Measurements from ENCODE around the gene MYBPC3. TPM values are rescaled to one million over a fixed set of nuclear protein-coding genes. Genes with fewer than 3 reads are reported as not detected.

The MYBPC3 gene
- total RNA-seq, 1 experiment from 2014 or later, result 0.07 TPM

GRCh38 chr11:47327949-47328348 lies 24.6 kb downstream of the MYBPC3 start (continued):
- TF ChIP-seq ZNF425 (CRISPR knock-in tag; conservative IDR thresholded peaks at IDR 0.05) (no peak), JUN (CRISPR knock-in tag; IDR thresholded peaks at IDR 0.05) (no peak), CBFB (CRISPR knock-in tag; IDR thresholded peaks at IDR 0.05; ENCODE audit: low read depth) (no peak), ZNF396 (CRISPR knock-in tag; IDR thresholded peaks at IDR 0.05; ENCODE audit: borderline replicate concordance) (no peak), ZNF281 (CRISPR knock-in tag; IDR thresholded peaks at IDR 0.05) (no peak), ZNF317 (CRISPR knock-in tag; IDR thresholded peaks at IDR 0.05; ENCODE audit: borderline replicate concordance, low read depth) (no peak), FOXP4 (CRISPR knock-in tag; IDR thresholded peaks at IDR 0.05) (no peak), HMGXB4 (CRISPR knock-in tag; IDR thresholded peaks at IDR 0.05) (no peak)

GRCh38 chr11:47327025-47327424 lies 25.5 kb downstream of the MYBPC3 start:
- POLR2A ChIA-PET, result no interaction called here
- Mint-ChIP-seq H3K9me3 (no peaks in the 10 kb centered on the region), H3K36me3 (peaks cover 17% of the 10 kb centered on the region), H3K4me1 (no peaks in the 10 kb centered on the region), H3K27ac (no peak overlapping the region), H3K27me3 (ENCODE audit: low read depth) (no peaks in the 10 kb centered on the region), H3K4me3 (no peak overlapping the region)
- ATAC-seq (no peak), DNase-seq (ENCODE audit: low spot score) (no peak)
- CTCF ChIA-PET, result interaction anchor here (1.4 kb wide), 1 partner anchor 67 kb away, joined by 5 read pairs; no protein-coding TSS in a partner anchor
- TF ChIP-seq ATF1 (CRISPR knock-in tag; IDR thresholded peaks at IDR 0.05), result no peak
- no peak for TF ChIP-seq AFF4 (CRISPR knock-in tag; IDR thresholded peaks at IDR 0.05; ENCODE audit: borderline replicate concordance)
- TF ChIP-seq KAT7 (CRISPR knock-in tag; IDR thresholded peaks at IDR 0.05; ENCODE audit: borderline replicate concordance), result no peak
- no peak for TF ChIP-seq HMGXB4 (CRISPR knock-in tag; IDR thresholded peaks at IDR 0.05)
- TF ChIP-seq CTCF (IDR thresholded peaks at IDR 0.05), result no peak
- TF ChIP-seq PRRX2 (CRISPR knock-in tag; IDR thresholded peaks at IDR 0.05), result no peak
- no peak for TF ChIP-seq ZNF416 (CRISPR knock-in tag; IDR thresholded peaks at IDR 0.05)
- no peak for TF ChIP-seq ERG (CRISPR knock-in tag; IDR thresholded peaks at IDR 0.05)
- TF ChIP-seq NFYB (CRISPR knock-in tag; conservative IDR thresholded peaks at IDR 0.05; ENCODE audit: low read depth), result no peak
- TF ChIP-seq TCF7 (CRISPR knock-in tag; IDR thresholded peaks at IDR 0.05; ENCODE audit: low read depth), result no peak
- TF ChIP-seq ZNF423 (CRISPR knock-in tag; IDR thresholded peaks at IDR 0.05), result no peak
- no peak for TF ChIP-seq ZNF138 (CRISPR knock-in tag; conservative IDR thresholded peaks at IDR 0.05)

All from WTC11 (cell line).